K562 (cell line): ENCODE data around the gene NCOA6. TPM values are rescaled to one million over a fixed set of nuclear protein-coding genes. Genes with fewer than 3 reads are reported as not detected.

Experiments
- SAP30 ChIP-seq: fragments of 200-600 bp; sonication (generic); IDR thresholded peaks from 2 replicates; pipeline ENCODE4 v1.6.1; 2012; ENCODE audit warnings: borderline replicate concordance, low read depth, mild to moderate bottlenecking, moderate library complexity, low read length, control low read depth, inconsistent platforms; ENCODE audit not compliant: insufficient read depth, poor library complexity, severe bottlenecking
- TCFL5 ChIP-seq: fragments of 250-450 bp; sonication (Bioruptor Pico); conservative IDR thresholded peaks from 2 replicates; pipeline ENCODE4 v1.6.1; 2021; ENCODE audit warnings: mild to moderate bottlenecking, moderate library complexity, matching md5 sums
- ZBTB26 ChIP-seq: fragments of 450-650 bp; formaldehyde crosslinking; IDR thresholded peaks from 2 replicates; pipeline ENCODE4 v1.4.0; 2022; ENCODE audit warnings: missing genetic modification characterization
- ZNF766 ChIP-seq: fragments of 200-800 bp; sonication (Bioruptor generic); conservative IDR thresholded peaks from 2 replicates; pipeline ENCODE4 v1.6.1; 2016; ENCODE audit warnings: missing genetic modification characterization, missing compliant biosample characterization
- polyA plus RNA-seq, 8 experiments: library from polyadenylated mRNA; depleted of rRNA in 4 of 8; stranded (reverse) in 5 of 8; unstranded in 3 of 8; fragments of >200 nt; fragmentation: Nextera tagmentation in 2 of 8; fragmentation: Illumina TruSeq in 1 of 8; extraction: Ambion mirVana in 2 of 8; extraction: Trizol in 1 of 8; gene quantifications; 2 replicates each; pipeline versions ENCODE4 v1.2.1 to v1.2.3, GENCODE V29; 2011 to 2014; ENCODE audit warnings: inconsistent platforms in 1 of 8, missing spikeins in 1 of 8
- total RNA-seq, 7 experiments: library from RNA; depleted of rRNA in 6 of 7; stranded (reverse); fragments of >200 nt in 6 of 7; fragmentation: Illumina TruSeq in 2 of 7; extraction: Trizol in 2 of 7; gene quantifications; 2 replicates each; pipeline versions ENCODE4 v1.2.1 to v1.2.3, GENCODE V29; 2011 to 2021; ENCODE audit warnings: low replicate concordance in 1 of 7
- TF ChIP-seq, protein P1 (sequence below), 3 experiments: IDR thresholded peaks in 2 of 3; conservative IDR thresholded peaks in 1 of 3; 2 replicates each; pipeline ENCODE4 v1.5.1; 2011 to 2012; ENCODE audit warnings: low read length in 3 of 3, mild to moderate bottlenecking in 3 of 3, control low read depth in 2 of 3, improper control_type of control experiment in 1 of 3, inconsistent platforms in 1 of 3, low read depth in 1 of 3, mixed read lengths in 1 of 3, moderate library complexity in 1 of 3; ENCODE audit not compliant: insufficient read depth in 2 of 3
- TF ChIP-seq, protein P2 (sequence below): sonication (generic); formaldehyde crosslinking; IDR thresholded peaks from 2 replicates; pipeline ENCODE4 v1.8.0; 2022; ENCODE audit warnings: missing genetic modification reagents, mild to moderate bottlenecking, borderline replicate concordance

The NCOA6 gene
- total and polyA plus RNA-seq, 9 of the 15 experiments (the other 6 are each of a cell fraction or from before 2014, with no cell fraction given), result 6.1 to 25.0 (median 9.5) TPM

DNA sequence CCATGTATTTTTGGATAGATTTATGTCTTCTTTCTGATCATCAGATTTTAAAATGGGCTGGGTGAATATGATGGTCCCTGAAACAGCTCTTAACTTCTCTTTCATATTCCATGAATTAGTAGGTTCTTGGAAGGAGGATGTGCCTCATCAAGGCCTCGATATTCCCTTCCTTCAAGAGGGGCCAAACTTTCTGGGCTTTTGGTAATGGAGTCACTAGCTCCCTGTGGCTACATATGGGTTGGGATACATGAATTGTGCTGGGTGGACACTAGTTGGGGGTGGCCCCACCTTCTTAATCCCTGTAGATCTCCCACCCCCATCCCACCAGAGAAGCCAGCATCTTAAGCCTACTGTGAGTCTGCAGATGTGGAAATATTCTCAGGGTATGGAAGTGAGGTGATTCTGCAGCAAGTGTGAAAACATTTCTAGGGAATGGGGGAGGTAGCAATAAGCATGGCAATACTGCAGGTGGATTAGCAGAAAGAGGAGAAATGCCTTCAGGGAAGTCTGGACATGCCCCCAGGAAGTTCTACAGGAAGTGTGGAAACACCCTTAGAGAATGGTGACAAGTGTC is 119.1 kb downstream of the NCOA6 start (continued):
- TF ChIP-seq, protein P1, sequence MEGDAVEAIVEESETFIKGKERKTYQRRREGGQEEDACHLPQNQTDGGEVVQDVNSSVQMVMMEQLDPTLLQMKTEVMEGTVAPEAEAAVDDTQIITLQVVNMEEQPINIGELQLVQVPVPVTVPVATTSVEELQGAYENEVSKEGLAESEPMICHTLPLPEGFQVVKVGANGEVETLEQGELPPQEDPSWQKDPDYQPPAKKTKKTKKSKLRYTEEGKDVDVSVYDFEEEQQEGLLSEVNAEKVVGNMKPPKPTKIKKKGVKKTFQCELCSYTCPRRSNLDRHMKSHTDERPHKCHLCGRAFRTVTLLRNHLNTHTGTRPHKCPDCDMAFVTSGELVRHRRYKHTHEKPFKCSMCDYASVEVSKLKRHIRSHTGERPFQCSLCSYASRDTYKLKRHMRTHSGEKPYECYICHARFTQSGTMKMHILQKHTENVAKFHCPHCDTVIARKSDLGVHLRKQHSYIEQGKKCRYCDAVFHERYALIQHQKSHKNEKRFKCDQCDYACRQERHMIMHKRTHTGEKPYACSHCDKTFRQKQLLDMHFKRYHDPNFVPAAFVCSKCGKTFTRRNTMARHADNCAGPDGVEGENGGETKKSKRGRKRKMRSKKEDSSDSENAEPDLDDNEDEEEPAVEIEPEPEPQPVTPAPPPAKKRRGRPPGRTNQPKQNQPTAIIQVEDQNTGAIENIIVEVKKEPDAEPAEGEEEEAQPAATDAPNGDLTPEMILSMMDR (IDR thresholded peaks at IDR 0.05 in 2 of 3, conservative IDR thresholded peaks at IDR 0.05 in 1 of 3; ENCODE audit: insufficient read depth in 2 of 3, low read depth in 1 of 3, low read length in 3 of 3), result no peak
- TF ChIP-seq ZBTB26 (CRISPR knock-in tag) (no peak), ZNF766 (CRISPR knock-in tag) (no peak), TCFL5 (CRISPR knock-in tag) (no peak), SAP30 (no peak)
- TF ChIP-seq, protein P2, sequence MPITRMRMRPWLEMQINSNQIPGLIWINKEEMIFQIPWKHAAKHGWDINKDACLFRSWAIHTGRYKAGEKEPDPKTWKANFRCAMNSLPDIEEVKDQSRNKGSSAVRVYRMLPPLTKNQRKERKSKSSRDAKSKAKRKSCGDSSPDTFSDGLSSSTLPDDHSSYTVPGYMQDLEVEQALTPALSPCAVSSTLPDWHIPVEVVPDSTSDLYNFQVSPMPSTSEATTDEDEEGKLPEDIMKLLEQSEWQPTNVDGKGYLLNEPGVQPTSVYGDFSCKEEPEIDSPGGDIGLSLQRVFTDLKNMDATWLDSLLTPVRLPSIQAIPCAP (CRISPR knock-in tag), result no peak
